Lower lobe of right lung (tissue), 2 donors: Measurements from ENCODE around the gene RNF149. TPM values are rescaled to one million over a fixed set of nuclear protein-coding genes. Genes with fewer than 3 reads are reported as not detected.
A peak's percentile ranks its signal among the peaks of the same experiment; 100 is the strongest.

Experiments used
- ATAC-seq, 2 donors: fragments of 200-7000 bp; cut with Tn5 transposase; one replicate each; pipeline ENCODE4 v1.9.1; 2020 to 2022; ENCODE audit warnings: mild to moderate bottlenecking in 2 of 2, moderate library complexity in 2 of 2
- DNase-seq: peaks from one replicate; pipeline ENCODE4 v3.0.0-alpha.2; 2020
- H3K27ac ChIP-seq: fragments of 200-600 bp; one replicate; pipeline ENCODE4 v1.8.0; 2022
- H3K27me3 ChIP-seq: fragments of 200-600 bp; one replicate; pipeline ENCODE4 v1.8.0; 2022; ENCODE audit warnings: low read depth
- H3K36me3 ChIP-seq: fragments of 200-600 bp; one replicate; pipeline ENCODE4 v1.8.0; 2022; ENCODE audit warnings: mild to moderate bottlenecking
- H3K4me1 ChIP-seq: fragments of 200-600 bp; one replicate; pipeline ENCODE4 v1.8.0; 2022
- H3K4me3 ChIP-seq: fragments of 200-600 bp; one replicate; pipeline ENCODE4 v1.8.0; 2022; ENCODE audit warnings: mild to moderate bottlenecking
- H3K9me3 ChIP-seq: fragments of 200-600 bp; one replicate; pipeline ENCODE4 v1.8.0; 2022
- CTCF ChIP-seq: fragments of 200-600 bp; IDR thresholded peaks from one replicate; pipeline ENCODE4 v1.8.0; 2022; ENCODE audit warnings: antibody characterized with exemption, mild to moderate bottlenecking
- intact Hi-C: fragments of 100-400 bp; cut with DNase I; formaldehyde crosslinking; loops from one replicate; pipeline ENCODE4 v1.11.0; 2022
- long read RNA-seq: library from polyadenylated mRNA; unstranded; transcript quantifications from one replicate; pipeline ENCODE4 v2.0.0, GENCODE V29; 2021
- total RNA-seq: library from RNA; stranded (reverse); fragmentation: NEBNext Ultra II Directional; extraction: Animal tissue kit (Norgen Biotek cat#: 25700); gene quantifications from one replicate; pipeline ENCODE4 v1.2.1, GENCODE V29; 2021
- donor health status: DM: no; HTN: yes; CAD: no; lungs with severe emphysema.

Gene RNF149
- total RNA-seq: 158 TPM
- long read RNA-seq, transcript RNF149-201 (7 exons, 2,458 nt): major isoform, 237 of 314 reads
- long read RNA-seq, partial matches to known transcripts: 29 of 314 reads
- long read RNA-seq, other reads (novel, unspliced or antisense): 47 of 314 reads

- H3K36me3 ChIP-seq: no peaks in the 10 kb centered on the region
- H3K4me1 ChIP-seq: peaks cover 46% of the 10 kb centered on the region
- TF ChIP-seq CTCF: no peak
- ATAC-seq (peak; percentile 94 to 96), DNase-seq (peak; percentile 97)
- H3K27me3 ChIP-seq: no peaks in the 10 kb centered on the region
- peak within 1 kb of the TSS; percentile 93 for H3K4me3 ChIP-seq
- intact Hi-C loops: no loop called here
- no peaks in the 10 kb centered on the region for H3K9me3 ChIP-seq
- H3K27ac ChIP-seq: peak within 1 kb of the TSS; percentile 95
Measured at GRCh38 chr2:101308432-101309210, at the start of gene RNF149. Gene RNF149 (minus strand): TSS chr2:101308701. CDS start chr2:101308588, 113 bp downstream.

GRCh38 chr2:101357376-101357775 lies 48.9 kb upstream of the RNF149 start:
- no peaks in the 10 kb centered on the region for H3K27me3 ChIP-seq
- no peak overlapping the region for H3K27ac ChIP-seq
- no peaks in the 10 kb centered on the region for H3K4me1 ChIP-seq
- TF ChIP-seq CTCF: no peak
- H3K36me3 ChIP-seq: no peaks in the 10 kb centered on the region
- no peaks in the 10 kb centered on the region for H3K9me3 ChIP-seq
- no peak overlapping the region for H3K4me3 ChIP-seq
- ATAC-seq (no peak), DNase-seq (no peak)
- intact Hi-C loops: no loop called here

- Histone ChIP-seq H3K4me3 (no peak overlapping the region), H3K36me3 (no peaks in the 10 kb centered on the region), H3K9me3 (no peaks in the 10 kb centered on the region), H3K27ac (no peak overlapping the region), H3K4me1 (no peaks in the 10 kb centered on the region), H3K27me3 (no peaks in the 10 kb centered on the region)
- intact Hi-C loops: no loop called here
- no peak for DNase-seq
- no peak for ATAC-seq
- TF ChIP-seq CTCF: no peak
Measured at GRCh38 chr2:101356521-101356920, 48.0 kb upstream of the RNF149 start.

GRCh38 chr2:101356055-101356454 lies 47.6 kb upstream of the RNF149 start:
- TF ChIP-seq CTCF: no peak
- Histone ChIP-seq H3K4me1 (no peaks in the 10 kb centered on the region), H3K27ac (no peak overlapping the region), H3K36me3 (no peaks in the 10 kb centered on the region), H3K9me3 (no peaks in the 10 kb centered on the region), H3K27me3 (no peaks in the 10 kb centered on the region), H3K4me3 (no peak overlapping the region)
- no peak for ATAC-seq
- intact Hi-C loops: no loop called here
- no peak for DNase-seq

GRCh38 chr2:101355401-101356054 lies 47.0 kb upstream of the RNF149 start:
- Histone ChIP-seq H3K27me3 (no peaks in the 10 kb centered on the region), H3K36me3 (no peaks in the 10 kb centered on the region), H3K27ac (no peak overlapping the region), H3K4me3 (no peak overlapping the region), H3K9me3 (no peaks in the 10 kb centered on the region), H3K4me1 (no peaks in the 10 kb centered on the region)
- DNase-seq (no peak), ATAC-seq (no peak)
- TF ChIP-seq CTCF: no peak
- intact Hi-C loops: no loop called here
